ENCODE measurements around the gene SPNS2. TPM values are rescaled to one million over a fixed set of nuclear protein-coding genes. Genes with fewer than 3 reads are reported as not detected.

Gene SPNS2
- total and polyA plus RNA-seq, 4 experiments from 2014 or later = 0.11 to 0.29 (median 0.18) TPM

GRCh38 chr17:4554997-4555799 is 56.5 kb downstream of the SPNS2 start, which contains the start of gene MYBBP1A:
Gene MYBBP1A, minus strand, starts transcription at chr17:4555384. Its CDS starts 60 bp downstream, at chr17:4555324.
- Mint-ChIP-seq H3K4me3 (peak within 1 kb of the TSS; percentile 93 to 97 (median 96)), H3K27me3 (no peaks in the 10 kb centered on the region), H3K36me3 (peaks cover 10 to 33% of the 10 kb centered on the region in 2 donors), H3K9me3 (no peaks in the 10 kb centered on the region), H3K27ac (peak within 1 kb of the TSS; percentile 90 to 99 (median 97)), H3K4me1 (peaks cover 16 to 32% (median 24%) of the 10 kb centered on the region in 4 donors)
- H3K27ac ChIP-seq (ENCODE audit: low read depth, low read length) = peak within 1 kb of the TSS; percentile 74
- H3K9me3 ChIP-seq (ENCODE audit: control insufficient read depth in 1 of 2, low read length in 2 of 2) = no peaks in the 10 kb centered on the region
- peaks cover 31% of the 10 kb centered on the region for H3K36me3 ChIP-seq (ENCODE audit: insufficient read depth, low read length)
- intact Hi-C loops (cut with micrococcal nuclease) = loop anchor here (1.0 kb wide), 1 partner anchor 10 kb away; no protein-coding TSS in a partner anchor
- no peaks in the 10 kb centered on the region for H3K27me3 ChIP-seq (ENCODE audit: insufficient read depth, low read length)
- ChIA-PET POLR2A (ENCODE audit: partially characterized antibody) (interaction anchor here (0.6 to 1.8 kb wide), 10 partner anchors 8 to 914 kb away, joined by 3 to 11 read pairs (median 3); partner anchors contain the start of genes CYB5D2, DHX33 and ZZEF1), CTCF (ENCODE audit: partially characterized antibody) (interaction anchor here (2.4 to 4.7 kb wide), 3 partner anchors 10 to 13 kb away, joined by 12 to 26 read pairs (median 25); no protein-coding TSS in a partner anchor)
- peaks cover 24% of the 10 kb centered on the region for H3K4me1 ChIP-seq (ENCODE audit: insufficient read depth, low read length)
- DNase-seq = peak; percentile 95
- H3K4me3 ChIP-seq (ENCODE audit: low read length in 2 of 2) = peak within 1 kb of the TSS; percentile 62 to 98

- peaks cover 5 to 25% of the 10 kb centered on the region in 2 donors for H3K36me3 Mint-ChIP-seq
- peak overlapping the region; percentile 90 to 99 (median 97) for H3K27ac Mint-ChIP-seq
- H3K27me3 Mint-ChIP-seq = no peaks in the 10 kb centered on the region
- ChIA-PET POLR2A (ENCODE audit: partially characterized antibody) (interaction anchor here (1.0 to 1.8 kb wide), 4 partner anchors 7 to 413 kb away, joined by 3 to 11 read pairs (median 3); partner anchors contain the start of genes CYB5D2 and ZZEF1), CTCF (ENCODE audit: partially characterized antibody) (interaction anchor here (2.4 to 3.5 kb wide), 2 partner anchors 9 to 12 kb away, joined by 12 to 26 read pairs; no protein-coding TSS in a partner anchor)
- H3K4me3 Mint-ChIP-seq = peak overlapping the region; percentile 93 to 97 (median 96)
- DNase-seq = no peak
- Histone ChIP-seq H3K4me3 (ENCODE audit: low read length in 2 of 2) (peak overlapping the region; percentile 62 to 98), H3K9me3 (ENCODE audit: control insufficient read depth in 1 of 2, low read length in 2 of 2) (no peaks in the 10 kb centered on the region), H3K27me3 (ENCODE audit: insufficient read depth, low read length) (no peaks in the 10 kb centered on the region), H3K36me3 (ENCODE audit: insufficient read depth, low read length) (peaks cover 22% of the 10 kb centered on the region), H3K27ac (ENCODE audit: low read depth, low read length) (peak overlapping the region; percentile 74), H3K4me1 (ENCODE audit: insufficient read depth, low read length) (peaks cover 24% of the 10 kb centered on the region)
- intact Hi-C loops (cut with micrococcal nuclease) = loop anchor here (1.0 kb wide), 1 partner anchor 9 kb away; no protein-coding TSS in a partner anchor
- H3K4me1 Mint-ChIP-seq = peaks cover 17 to 34% (median 25%) of the 10 kb centered on the region in 4 donors
- H3K9me3 Mint-ChIP-seq = no peaks in the 10 kb centered on the region
Measured at GRCh38 chr17:4555873-4556759, 57.4 kb downstream of the SPNS2 start.

GRCh38 chr17:4556996-4557395 is 58.3 kb downstream of the SPNS2 start:
- Mint-ChIP-seq H3K9me3 (no peaks in the 10 kb centered on the region), H3K4me1 (peaks cover 20 to 41% (median 30%) of the 10 kb centered on the region in 4 donors), H3K27ac (peak overlapping the region in 2 of 7 donors; percentile 30 to 80), H3K36me3 (peaks cover 4 to 21% of the 10 kb centered on the region in 2 donors), H3K4me3 (peak overlapping the region in 2 of 8 donors; percentile 26 to 29), H3K27me3 (no peaks in the 10 kb centered on the region)
- no peaks in the 10 kb centered on the region for H3K9me3 ChIP-seq (ENCODE audit: control insufficient read depth in 1 of 2, low read length in 2 of 2)
- intact Hi-C loops (cut with micrococcal nuclease) = no loop called here
- H3K36me3 ChIP-seq (ENCODE audit: insufficient read depth, low read length) = peaks cover 15% of the 10 kb centered on the region
- H3K27ac ChIP-seq (ENCODE audit: low read depth, low read length) = no peak overlapping the region
- H3K4me1 ChIP-seq (ENCODE audit: insufficient read depth, low read length) = peaks cover 24% of the 10 kb centered on the region
- no peaks in the 10 kb centered on the region for H3K27me3 ChIP-seq (ENCODE audit: insufficient read depth, low read length)
- CTCF ChIA-PET (ENCODE audit: partially characterized antibody) = interaction anchor here (2.4 to 3.5 kb wide), 2 partner anchors 8 to 11 kb away, joined by 12 to 26 read pairs; no protein-coding TSS in a partner anchor
- DNase-seq = no peak
- H3K4me3 ChIP-seq (ENCODE audit: low read length in 2 of 2) = no peak overlapping the region
- POLR2A ChIA-PET (ENCODE audit: partially characterized antibody) = interaction anchor here (0.7 kb wide), 1 partner anchor 710 kb away, joined by 3 read pairs; no protein-coding TSS in a partner anchor

GRCh38 chr17:4557626-4558346 is 59.1 kb downstream of the SPNS2 start:
- CTCF ChIA-PET (ENCODE audit: partially characterized antibody) = interaction anchor here (2.4 to 3.5 kb wide), 2 partner anchors 7 to 10 kb away, joined by 12 to 26 read pairs; no protein-coding TSS in a partner anchor

GRCh38 chr17:4558347-4558971 is 59.8 kb downstream of the SPNS2 start:
- no peak overlapping the region for H3K27ac Mint-ChIP-seq
- no peaks in the 10 kb centered on the region for H3K27me3 Mint-ChIP-seq
- no peak for DNase-seq
- CTCF ChIA-PET (ENCODE audit: partially characterized antibody) = interaction anchor here (3.5 kb wide), 1 partner anchor 10 kb away, joined by 26 read pairs; no protein-coding TSS in a partner anchor
- Histone ChIP-seq H3K36me3 (ENCODE audit: insufficient read depth, low read length) (peaks cover 2% of the 10 kb centered on the region), H3K4me3 (ENCODE audit: low read length in 2 of 2) (no peak overlapping the region), H3K27me3 (ENCODE audit: insufficient read depth, low read length) (no peaks in the 10 kb centered on the region), H3K27ac (ENCODE audit: low read depth, low read length) (no peak overlapping the region), H3K4me1 (ENCODE audit: insufficient read depth, low read length) (peaks cover 37% of the 10 kb centered on the region), H3K9me3 (ENCODE audit: control insufficient read depth in 1 of 2, low read length in 2 of 2) (no peaks in the 10 kb centered on the region)
- H3K36me3 Mint-ChIP-seq = peaks cover 0 to 16% of the 10 kb centered on the region in 2 donors
- no peaks in the 10 kb centered on the region for H3K9me3 Mint-ChIP-seq
- peaks cover 34 to 53% (median 44%) of the 10 kb centered on the region in 4 donors for H3K4me1 Mint-ChIP-seq
- POLR2A ChIA-PET (ENCODE audit: partially characterized antibody) = no interaction called here
- intact Hi-C loops (cut with micrococcal nuclease) = no loop called here
- no peak overlapping the region for H3K4me3 Mint-ChIP-seq

More at GRCh38 chr17:4557626-4558346, 59.1 kb downstream of the SPNS2 start:
- peak overlapping the region in 2 of 8 donors; percentile 22 to 59 for H3K4me3 Mint-ChIP-seq
- intact Hi-C loops (cut with micrococcal nuclease) = no loop called here
- H3K27me3 Mint-ChIP-seq = no peaks in the 10 kb centered on the region
- H3K4me1 ChIP-seq (ENCODE audit: insufficient read depth, low read length) = peaks cover 30% of the 10 kb centered on the region
- H3K4me3 ChIP-seq (ENCODE audit: low read length in 2 of 2) = no peak overlapping the region
- H3K4me1 Mint-ChIP-seq = peaks cover 28 to 49% (median 37%) of the 10 kb centered on the region in 4 donors
- peaks cover 0 to 16% of the 10 kb centered on the region in 2 donors for H3K36me3 Mint-ChIP-seq
- H3K27ac Mint-ChIP-seq = peak overlapping the region in 2 of 7 donors; percentile 35 to 64
- no peak for DNase-seq
- peaks cover 8% of the 10 kb centered on the region for H3K36me3 ChIP-seq (ENCODE audit: insufficient read depth, low read length)
- no peaks in the 10 kb centered on the region for H3K27me3 ChIP-seq (ENCODE audit: insufficient read depth, low read length)
- POLR2A ChIA-PET (ENCODE audit: partially characterized antibody) = interaction anchor here (0.7 kb wide), 1 partner anchor 711 kb away, joined by 3 read pairs; no protein-coding TSS in a partner anchor
- H3K9me3 Mint-ChIP-seq = no peaks in the 10 kb centered on the region
- no peaks in the 10 kb centered on the region for H3K9me3 ChIP-seq (ENCODE audit: control insufficient read depth in 1 of 2, low read length in 2 of 2)
- no peak overlapping the region for H3K27ac ChIP-seq (ENCODE audit: low read depth, low read length)

Measured in CD4-positive, alpha-beta memory T cell (primary cell).